Activated CD8-positive, alpha-beta memory T cell treated with anti-CD3 and anti-CD28 coated beads, Interleukin-2, amount 50 U/mL, for 1 hour (primary cell): ENCODE measurements around the gene MEX3A.
A peak's percentile ranks its signal among the peaks of the same experiment; 100 is the strongest.
"Not testable (repeated sequence)": the region's sequence is repeated elsewhere in the genome, so short reads cannot be mapped to it uniquely, and the experiment has no call there.

Experiments
- DNase-seq: peaks from one replicate; pipeline ENCODE4 v3.0.0-alpha.2; 2020; ENCODE audit errors: extremely low read depth

Gene MEX3A

GRCh38 chr1:156054500-156055280, 27.6 kb downstream of the MEX3A start, which contains the start of gene LAMTOR2:
Gene LAMTOR2, plus strand, starts transcription at chr1:156054782. Its CDS starts 108 bp downstream, at chr1:156054890.
- peak; percentile 77 for DNase-seq

- DNase-seq, result peak; percentile 57
These were observed 28.3 kb downstream of the MEX3A start, which contains the start of gene UBQLN4 for GRCh38 chr1:156053768-156054499. Gene UBQLN4, minus strand, starts transcription at chr1:156053798. Its CDS starts 97 bp downstream, at chr1:156053701.

GRCh38 chr1:156052862-156053767, 29.1 kb downstream of the MEX3A start:
- peak; percentile 31 for DNase-seq

- DNase-seq, result no peak
These were observed 31.1 kb downstream of the MEX3A start for GRCh38 chr1:156051011-156051725.

- DNase-seq, result no peak
These were observed 31.9 kb downstream of the MEX3A start for GRCh38 chr1:156050376-156050775.

- DNase-seq, result no peak
These were observed 33.5 kb downstream of the MEX3A start for GRCh38 chr1:156048663-156049258.

GRCh38 chr1:156045076-156045475, 37.2 kb downstream of the MEX3A start:
- no peak for DNase-seq

- no peak for DNase-seq
These were observed 39.4 kb downstream of the MEX3A start for GRCh38 chr1:156042828-156043227.

GRCh38 chr1:156034991-156035390, 47.3 kb downstream of the MEX3A start:
- not testable (repeated sequence) for DNase-seq

GRCh38 chr1:156033011-156033410, 49.3 kb downstream of the MEX3A start:
- DNase-seq, result no peak

GRCh38 chr1:156026588-156026987, 55.7 kb downstream of the MEX3A start:
- DNase-seq, result no peak

- DNase-seq, result no peak
These were observed 56.4 kb downstream of the MEX3A start for GRCh38 chr1:156025876-156026275.

- DNase-seq, result no peak
These were observed 57.5 kb downstream of the MEX3A start for GRCh38 chr1:156024801-156025200.
